GM19452 (cell line): ENCODE data around the gene RUNX3.
A peak's percentile ranks its signal among the peaks of the same experiment; 100 is the strongest.

Experiments
- ATAC-seq: cut with Tn5 transposase; IDR thresholded peaks from one replicate; pipeline ENCODE4 v1.9.1; 2021; ENCODE audit not compliant: unreplicated experiment

The RUNX3 gene

GRCh38 chr1:24931146-24931467, 1.0 kb upstream of the RUNX3 start:
- ATAC-seq = no peak

GRCh38 chr1:24929398-24930259, 447 bp downstream of the RUNX3 start:
- ATAC-seq = peak; percentile 20

GRCh38 chr1:24928689-24929397, 1.2 kb downstream of the RUNX3 start:
- no peak for ATAC-seq

- no peak for ATAC-seq
Observed at GRCh38 chr1:24927988-24928688, 1.9 kb downstream of the RUNX3 start.

- ATAC-seq = no peak
Observed at GRCh38 chr1:24927473-24927872, 2.6 kb downstream of the RUNX3 start.

GRCh38 chr1:24926563-24927249, 3.4 kb downstream of the RUNX3 start:
- ATAC-seq = no peak

GRCh38 chr1:24925963-24926362, 4.1 kb downstream of the RUNX3 start:
- ATAC-seq = no peak

GRCh38 chr1:24925082-24925779, 4.8 kb downstream of the RUNX3 start:
- no peak for ATAC-seq

GRCh38 chr1:24923485-24924113, 6.5 kb downstream of the RUNX3 start:
- ATAC-seq = no peak

GRCh38 chr1:24921938-24922662, 8.0 kb downstream of the RUNX3 start:
- ATAC-seq = no peak

GRCh38 chr1:24921412-24921811, 8.7 kb downstream of the RUNX3 start:
- ATAC-seq = no peak

GRCh38 chr1:24920533-24920925, 9.5 kb downstream of the RUNX3 start:
- ATAC-seq = no peak

GRCh38 chr1:24919791-24920532, 10.1 kb downstream of the RUNX3 start:
- no peak for ATAC-seq

- no peak for ATAC-seq
Observed at GRCh38 chr1:24918995-24919605, 11.0 kb downstream of the RUNX3 start.

- no peak for ATAC-seq
Observed at GRCh38 chr1:24918370-24918769, 11.7 kb downstream of the RUNX3 start.

- ATAC-seq = no peak
Observed at GRCh38 chr1:24917327-24918074, 12.6 kb downstream of the RUNX3 start.

- ATAC-seq = no peak
Observed at GRCh38 chr1:24915816-24916602, 14.1 kb downstream of the RUNX3 start.
